Muscle layer of colon (tissue), 2 donors: ENCODE data around the gene SMAD2.
"Not testable (repeated sequence)": the region's sequence is repeated elsewhere in the genome, so short reads cannot be mapped to it uniquely, and the experiment has no call there.

Experiments used
- H3K27ac ChIP-seq: one replicate; pipeline ENCODE4 v1.7.0; 2013; ENCODE audit warnings: low read depth, mild to moderate bottlenecking, low read length, moderate library complexity
- H3K27me3 ChIP-seq, 2 donors: one replicate each; pipeline ENCODE4 v1.7.0; 2013; ENCODE audit warnings: low read length in 2 of 2, mild to moderate bottlenecking in 2 of 2; ENCODE audit not compliant: insufficient read depth in 2 of 2, control insufficient read depth in 1 of 2
- H3K36me3 ChIP-seq: one replicate; pipeline ENCODE4 v1.7.0; 2013; ENCODE audit warnings: mild to moderate bottlenecking, low read length; ENCODE audit not compliant: insufficient read depth
- H3K4me1 ChIP-seq: one replicate; pipeline ENCODE4 v1.7.0; 2013; ENCODE audit warnings: mild to moderate bottlenecking, low read length; ENCODE audit not compliant: insufficient read depth
- H3K4me3 ChIP-seq, 2 donors: one replicate each; pipeline ENCODE4 v1.7.0; 2013; ENCODE audit warnings: low read length in 2 of 2, low read depth in 1 of 2, mild to moderate bottlenecking in 1 of 2, moderate library complexity in 1 of 2
- H3K9ac ChIP-seq: one replicate; pipeline ENCODE4 v1.7.0; 2013; ENCODE audit warnings: low read length
- H3K9me3 ChIP-seq: one replicate; pipeline ENCODE4 v1.7.0; 2013; ENCODE audit warnings: mild to moderate bottlenecking, low read length
- donor health status: abdominal sarcoma.
- donor health status: Adenocarcinoma of cecum.

The SMAD2 gene

DNA sequence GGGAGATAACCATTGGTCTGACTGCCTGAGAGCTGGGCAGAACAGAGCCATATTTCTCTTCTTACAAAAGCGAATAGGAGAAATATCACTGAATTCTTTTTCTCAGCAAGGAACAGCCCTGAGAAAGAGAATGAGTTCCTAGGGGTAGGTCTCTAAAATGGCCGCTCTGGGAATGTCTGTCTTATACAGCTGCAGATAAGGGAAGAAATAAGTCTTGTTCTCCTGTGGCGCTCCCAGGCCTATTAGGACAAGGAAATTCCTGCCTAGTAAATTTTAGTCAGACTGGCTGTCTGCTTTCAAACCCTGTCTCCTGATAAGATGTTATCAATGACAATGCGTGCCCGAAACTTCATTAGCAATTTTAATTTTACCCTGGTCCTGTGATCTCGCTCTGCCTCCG, 30.5 kb upstream of the SMAD2 start:
- H3K9ac ChIP-seq, H3K9me3 ChIP-seq, H3K4me1 ChIP-seq, H3K36me3 ChIP-seq, H3K27me3 ChIP-seq, H3K4me3 ChIP-seq, H3K27ac ChIP-seq: not testable (repeated sequence)

DNA sequence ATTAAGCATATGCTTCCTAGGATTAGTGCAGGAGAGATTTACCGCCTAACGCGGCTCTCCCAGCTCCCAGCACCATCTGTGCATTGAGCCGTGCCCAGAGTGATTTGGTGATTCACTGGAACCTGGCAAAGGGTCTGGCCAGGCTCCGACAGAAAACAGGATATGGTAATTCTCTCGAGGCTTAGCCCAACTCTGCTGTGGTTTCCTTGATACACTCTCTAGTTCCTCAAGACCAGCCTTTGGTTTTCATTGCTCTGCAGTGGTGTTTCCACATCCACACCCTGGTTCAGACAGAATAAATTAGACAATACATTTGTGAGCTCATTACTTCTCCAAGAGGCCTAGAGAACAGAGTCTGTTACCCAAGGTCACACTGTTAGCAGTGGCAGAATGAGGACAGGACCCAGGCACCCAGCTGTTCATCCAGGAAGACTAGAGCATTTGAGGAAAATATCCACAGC, 23.0 kb upstream of the SMAD2 start:
- H3K4me3 ChIP-seq: no peak overlapping the region
- no peaks in the 10 kb centered on the region for H3K27me3 ChIP-seq
- no peak overlapping the region for H3K9ac ChIP-seq
- no peaks in the 10 kb centered on the region for H3K4me1 ChIP-seq
- H3K9me3 ChIP-seq: no peaks in the 10 kb centered on the region
- H3K27ac ChIP-seq: no peak overlapping the region
- H3K36me3 ChIP-seq: no peaks in the 10 kb centered on the region

GRCh38 chr18:47950511-47950910, 20.1 kb upstream of the SMAD2 start:
- Histone ChIP-seq H3K4me1 (no peaks in the 10 kb centered on the region), H3K9me3 (no peaks in the 10 kb centered on the region), H3K4me3 (no peak overlapping the region), H3K27me3 (no peaks in the 10 kb centered on the region), H3K27ac (no peak overlapping the region), H3K36me3 (no peaks in the 10 kb centered on the region), H3K9ac (no peak overlapping the region)

DNA sequence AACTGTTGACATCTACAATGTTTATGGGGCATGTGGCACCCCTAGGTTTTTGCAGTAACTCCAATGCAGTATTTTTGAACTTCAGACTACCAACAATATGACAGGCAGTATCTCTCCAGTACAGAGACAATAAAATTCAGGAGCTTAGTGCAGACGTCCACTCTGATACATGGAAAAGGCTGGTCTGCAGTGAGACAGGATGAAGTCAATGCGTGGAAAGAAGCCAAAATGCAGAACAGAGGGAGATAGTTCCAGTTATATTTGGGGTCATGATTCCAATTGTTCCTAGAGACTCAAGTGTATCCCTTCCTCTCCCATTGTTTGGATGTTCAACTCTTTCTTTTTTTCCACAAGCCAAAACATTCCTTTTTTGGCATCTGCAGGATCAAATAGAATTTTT, 18.7 kb upstream of the SMAD2 start:
- Histone ChIP-seq H3K4me3 (no peak overlapping the region), H3K27ac (no peak overlapping the region), H3K9me3 (no peaks in the 10 kb centered on the region), H3K36me3 (no peaks in the 10 kb centered on the region), H3K27me3 (no peaks in the 10 kb centered on the region), H3K9ac (no peak overlapping the region), H3K4me1 (no peaks in the 10 kb centered on the region)

- H3K27ac ChIP-seq: no peak overlapping the region
- H3K27me3 ChIP-seq: no peaks in the 10 kb centered on the region
- no peaks in the 10 kb centered on the region for H3K9me3 ChIP-seq
- H3K4me3 ChIP-seq: no peak overlapping the region
- no peaks in the 10 kb centered on the region for H3K4me1 ChIP-seq
- H3K9ac ChIP-seq: no peak overlapping the region
- H3K36me3 ChIP-seq: no peaks in the 10 kb centered on the region
These were observed 16.4 kb upstream of the SMAD2 start for GRCh38 chr18:47946889-47947288.

DNA sequence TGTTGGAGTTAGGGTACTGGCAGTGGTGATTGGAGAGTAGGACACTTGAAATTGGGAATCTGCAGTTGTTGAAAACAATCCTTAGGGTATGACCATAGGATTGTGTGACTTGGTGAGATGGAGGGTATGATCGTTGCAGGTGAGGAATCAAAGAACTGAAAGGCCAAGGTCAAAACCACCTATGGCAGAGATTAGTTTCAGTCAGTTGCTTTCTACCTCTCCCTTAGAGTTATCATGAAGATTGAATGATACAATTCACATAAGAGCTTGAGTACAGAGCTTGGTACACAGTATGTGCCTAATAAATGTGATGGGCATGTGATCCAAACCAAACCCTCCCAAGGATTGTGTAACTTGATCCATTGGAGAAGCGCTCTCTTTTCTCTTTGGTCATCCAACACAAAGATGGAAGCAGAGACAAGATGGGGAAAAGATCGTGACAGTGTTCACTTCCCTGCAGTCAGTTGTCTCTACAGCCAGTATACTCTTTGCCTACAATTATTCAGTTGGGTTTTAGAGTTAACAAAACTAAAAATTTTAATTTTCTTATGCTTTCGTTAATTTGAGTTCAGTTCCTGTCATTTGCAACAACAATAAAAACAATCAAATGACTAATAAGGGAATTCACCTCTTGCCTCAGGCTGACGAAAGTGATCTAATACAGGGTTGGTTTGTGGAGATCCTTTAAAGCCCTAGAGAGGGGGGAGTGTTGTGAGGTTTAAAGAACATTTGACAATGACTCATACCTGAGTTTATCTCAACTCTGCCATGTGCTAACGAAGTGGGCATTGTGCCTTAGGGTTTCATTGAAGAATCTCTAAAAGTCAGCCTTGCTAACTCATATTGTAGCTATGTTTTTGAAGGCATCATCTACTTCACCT, 14.8 kb upstream of the SMAD2 start:
- Histone ChIP-seq H3K27me3 (no peaks in the 10 kb centered on the region), H3K36me3 (no peaks in the 10 kb centered on the region), H3K4me1 (no peaks in the 10 kb centered on the region), H3K9ac (no peak overlapping the region), H3K4me3 (no peak overlapping the region), H3K27ac (no peak overlapping the region), H3K9me3 (no peaks in the 10 kb centered on the region)

GRCh38 chr18:47936952-47937351, 6.5 kb upstream of the SMAD2 start:
- Histone ChIP-seq H3K9me3 (no peaks in the 10 kb centered on the region), H3K4me3 (no peak overlapping the region), H3K36me3 (no peaks in the 10 kb centered on the region), H3K9ac (no peak overlapping the region), H3K27ac (no peak overlapping the region), H3K4me1 (no peaks in the 10 kb centered on the region), H3K27me3 (no peaks in the 10 kb centered on the region)

DNA sequence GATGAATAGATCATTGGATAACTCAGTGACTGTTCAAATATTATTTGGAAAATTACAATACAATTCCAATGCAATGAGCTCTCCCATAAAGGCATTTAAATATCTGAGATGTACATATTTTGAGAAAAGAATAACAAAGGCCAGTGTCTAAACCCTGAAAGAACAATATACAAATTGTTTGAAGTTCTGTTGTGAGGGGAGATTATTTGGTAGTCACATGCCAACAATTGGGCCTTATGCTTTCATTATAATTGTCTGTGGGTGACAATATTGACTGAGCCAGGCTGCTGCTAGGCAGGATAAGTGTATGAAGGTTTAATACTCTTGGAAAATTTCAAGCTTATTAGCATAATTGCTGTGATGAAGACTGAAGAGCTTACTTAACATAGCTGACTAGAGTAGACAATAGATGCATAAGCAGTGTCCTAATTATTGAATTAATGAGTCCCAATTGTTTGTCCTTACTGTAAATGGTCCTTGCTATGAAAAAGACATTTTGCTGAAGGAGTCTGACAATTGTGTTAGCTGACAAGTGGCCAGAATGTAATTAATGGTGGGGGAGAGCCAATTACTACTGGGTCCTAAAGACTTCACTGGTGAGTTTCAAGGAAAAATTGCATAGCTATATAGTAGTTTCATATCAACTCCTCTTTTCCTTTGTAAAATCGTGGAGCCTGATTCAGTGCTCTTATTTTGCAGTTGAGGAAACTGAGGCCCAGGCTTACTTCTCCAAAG, 5.0 kb upstream of the SMAD2 start:
- H3K4me1 ChIP-seq: no peaks in the 10 kb centered on the region
- H3K4me3 ChIP-seq: no peak overlapping the region
- no peak overlapping the region for H3K27ac ChIP-seq
- H3K27me3 ChIP-seq: no peaks in the 10 kb centered on the region
- H3K9ac ChIP-seq: no peak overlapping the region
- no peaks in the 10 kb centered on the region for H3K9me3 ChIP-seq
- no peaks in the 10 kb centered on the region for H3K36me3 ChIP-seq

GRCh38 chr18:47932603-47933002, 2.1 kb upstream of the SMAD2 start:
- H3K4me1 ChIP-seq: peaks cover 10% of the 10 kb centered on the region
- no peaks in the 10 kb centered on the region for H3K27me3 ChIP-seq
- H3K36me3 ChIP-seq: no peaks in the 10 kb centered on the region
- H3K9me3 ChIP-seq: no peaks in the 10 kb centered on the region
- no peak overlapping the region for H3K9ac ChIP-seq
- no peak overlapping the region for H3K27ac ChIP-seq
- H3K4me3 ChIP-seq: no peak overlapping the region

- peaks cover 12% of the 10 kb centered on the region for H3K4me1 ChIP-seq
- no peaks in the 10 kb centered on the region for H3K36me3 ChIP-seq
- H3K9ac ChIP-seq: no peak overlapping the region
- no peaks in the 10 kb centered on the region for H3K27me3 ChIP-seq
- H3K27ac ChIP-seq: no peak overlapping the region
- no peaks in the 10 kb centered on the region for H3K9me3 ChIP-seq
- no peak overlapping the region for H3K4me3 ChIP-seq
These were observed 1.7 kb upstream of the SMAD2 start for GRCh38 chr18:47932190-47932589.

DNA sequence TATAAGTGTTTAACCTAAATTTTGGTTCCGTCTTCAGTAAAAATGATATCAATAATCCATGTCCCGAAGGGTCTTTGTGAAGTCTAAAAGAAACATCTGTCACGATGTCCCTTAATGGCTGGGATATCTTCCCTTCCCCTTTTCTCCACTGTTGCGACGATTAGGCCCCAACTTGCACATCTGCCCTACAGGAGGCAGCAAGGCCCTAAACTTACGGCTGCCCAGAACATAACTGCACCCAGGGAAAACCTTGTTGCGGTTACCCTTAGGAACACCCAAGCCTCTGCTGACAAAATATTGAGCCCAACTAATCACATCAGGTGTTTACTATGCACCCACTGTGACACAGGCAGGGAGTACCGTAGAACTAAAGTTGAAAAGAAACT, 1.3 kb upstream of the SMAD2 start:
- no peak overlapping the region for H3K27ac ChIP-seq
- H3K4me3 ChIP-seq: peak overlapping the region; percentile 59 to 61
- H3K27me3 ChIP-seq: no peaks in the 10 kb centered on the region
- no peaks in the 10 kb centered on the region for H3K9me3 ChIP-seq
- H3K4me1 ChIP-seq: peaks cover 17% of the 10 kb centered on the region
- H3K9ac ChIP-seq: no peak overlapping the region
- no peaks in the 10 kb centered on the region for H3K36me3 ChIP-seq
